Transverse colon (tissue), 4 donors: ENCODE results near the gene KIF26A.

Experiments used
- CTCF ChIP-seq, 5 experiments: fragments of 200-600 bp in 3 of 5; fragments of 450-650 bp in 2 of 5; sonication (generic) in 3 of 5; IDR thresholded peaks; 1 replicate in 2 of 5; 2 replicates in 3 of 5; pipeline ENCODE4 v1.5.1; 2016 to 2017; ENCODE audit warnings: antibody characterized with exemption in 5 of 5, inconsistent platforms in 3 of 5, mild to moderate bottlenecking in 2 of 5, moderate library complexity in 1 of 5
- POLR2A ChIP-seq: fragments of 450-650 bp; IDR thresholded peaks from one replicate; pipeline ENCODE4 v1.6.1; 2016; ENCODE audit warnings: antibody characterized with exemption, mild to moderate bottlenecking, moderate library complexity
- POLR2AphosphoS5 ChIP-seq, 3 donors: sonication (generic); formaldehyde crosslinking; IDR thresholded peaks; one replicate each; pipeline ENCODE4 v1.6.1; 2016; ENCODE audit warnings: antibody characterized with exemption in 3 of 3

- TF ChIP-seq POLR2AphosphoS5 (IDR thresholded peaks at IDR 0.05) (no peak), POLR2A (no peak), CTCF (IDR thresholded peaks at IDR 0.05) (no peak)
Measured at GRCh38 chr14:104212206-104213095, 74.1 kb downstream of the KIF26A start.
